CD4-positive, alpha-beta T cell treated with Interleukin-4 for 4 hours (primary cell): ENCODE results near the gene OR2AT4.
"Not testable (repeated sequence)": the region's sequence is repeated elsewhere in the genome, so short reads cannot be mapped to it uniquely, and the experiment has no call there.

Source experiments
- DNase-seq: peaks from one replicate; pipeline ENCODE4 v3.0.0-alpha.2; 2020

OR2AT4 gene

GRCh38 chr11:75101424-75102128 is 4.9 kb upstream of the OR2AT4 start:
- no peak for DNase-seq

- DNase-seq, result no peak
Measured at GRCh38 chr11:75100314-75100713, 3.6 kb upstream of the OR2AT4 start.

GRCh38 chr11:75099635-75100034 is 3.0 kb upstream of the OR2AT4 start:
- DNase-seq, result no peak

- not testable (repeated sequence) for DNase-seq
Measured at GRCh38 chr11:75098835-75099439, 2.3 kb upstream of the OR2AT4 start.

- DNase-seq, result not testable (repeated sequence)
Measured at GRCh38 chr11:75098181-75098580, 1.5 kb upstream of the OR2AT4 start.

- no peak for DNase-seq
Measured at GRCh38 chr11:75097173-75097557, 489 bp upstream of the OR2AT4 start.

GRCh38 chr11:75094382-75094781 is 2.3 kb downstream of the OR2AT4 start:
- not testable (repeated sequence) for DNase-seq

- DNase-seq, result no peak
Measured at GRCh38 chr11:75090671-75091177, 6.0 kb downstream of the OR2AT4 start.

GRCh38 chr11:75087319-75088305 is 9.1 kb downstream of the OR2AT4 start:
- DNase-seq, result no peak

GRCh38 chr11:75084883-75085282 is 11.8 kb downstream of the OR2AT4 start:
- DNase-seq, result no peak

- DNase-seq, result no peak
Measured at GRCh38 chr11:75083217-75083605, 13.5 kb downstream of the OR2AT4 start.

GRCh38 chr11:75082601-75083216 is 14.0 kb downstream of the OR2AT4 start:
- DNase-seq, result no peak

- no peak for DNase-seq
Measured at GRCh38 chr11:75079546-75079945, 17.1 kb downstream of the OR2AT4 start.

GRCh38 chr11:75078233-75078632 is 18.4 kb downstream of the OR2AT4 start:
- DNase-seq, result no peak

GRCh38 chr11:75077316-75077715 is 19.4 kb downstream of the OR2AT4 start:
- DNase-seq, result no peak

GRCh38 chr11:75076671-75077070 is 20.0 kb downstream of the OR2AT4 start:
- DNase-seq, result no peak

GRCh38 chr11:75073459-75074190 is 23.1 kb downstream of the OR2AT4 start:
- DNase-seq, result no peak

GRCh38 chr11:75072582-75072981 is 24.1 kb downstream of the OR2AT4 start:
- DNase-seq, result no peak

GRCh38 chr11:75069473-75069872 is 27.2 kb downstream of the OR2AT4 start:
- DNase-seq, result no peak

- no peak for DNase-seq
Measured at GRCh38 chr11:75068993-75069392, 27.7 kb downstream of the OR2AT4 start.

GRCh38 chr11:75068559-75068958 is 28.1 kb downstream of the OR2AT4 start:
- DNase-seq, result no peak

- DNase-seq, result no peak
Measured at GRCh38 chr11:75066061-75066460, 30.6 kb downstream of the OR2AT4 start.
